ENCODE measurements around the gene SRRM5. TPM values are rescaled to one million over a fixed set of nuclear protein-coding genes. Genes with fewer than 3 reads are reported as not detected.

Gene SRRM5
- total and polyA plus RNA-seq, 8 donors = 0.45 to 0.50 TPM; not detected in 6

- Histone ChIP-seq H3K4me3 (no peak overlapping the region), H3K9me3 (no peaks in the 10 kb centered on the region), H3K4me1 (peaks cover 0 to 25% (median 10%) of the 10 kb centered on the region in 4 donors), H3K36me3 (peaks cover 8 to 31% (median 21%) of the 10 kb centered on the region in 4 donors), H3K27me3 (no peaks in the 10 kb centered on the region), H3K27ac (peak overlapping the region in 1 of 5 donors; percentile 78)
- 91 to 94% (median 92%) methylated on average over 10 of the region's 10 CpGs for WGBS, 5 donors
- TF ChIP-seq CTCF (IDR thresholded peaks at IDR 0.05) (no peak), EP300 (IDR thresholded peaks at IDR 0.05) (no peak), POLR2A (IDR thresholded peaks at IDR 0.05) (no peak), POLR2AphosphoS5 (IDR thresholded peaks at IDR 0.05) (no peak)
- intact Hi-C loops (cut with DNase I; ENCODE audit: low total_unique reads) = no loop called here
- no peak for DNase-seq
These were observed 48.0 kb upstream of the SRRM5 start for GRCh38 chr19:43563816-43564457.

- Histone ChIP-seq H3K27me3 (no peaks in the 10 kb centered on the region), H3K9me3 (no peaks in the 10 kb centered on the region), H3K4me3 (no peak overlapping the region), H3K36me3 (peaks cover 8 to 23% (median 16%) of the 10 kb centered on the region in 4 donors), H3K4me1 (peaks cover 0 to 25% (median 10%) of the 10 kb centered on the region in 4 donors), H3K27ac (no peak overlapping the region)
- intact Hi-C loops (cut with DNase I; ENCODE audit: low total_unique reads) = no loop called here
- DNase-seq = no peak
- 68 to 82% (median 73%) methylated on average over 9 of the region's 9 CpGs for WGBS, 5 donors
- TF ChIP-seq POLR2A (IDR thresholded peaks at IDR 0.05) (no peak), EP300 (IDR thresholded peaks at IDR 0.05) (no peak), POLR2AphosphoS5 (IDR thresholded peaks at IDR 0.05) (no peak), CTCF (IDR thresholded peaks at IDR 0.05) (no peak)
These were observed 47.1 kb upstream of the SRRM5 start for GRCh38 chr19:43564800-43565199.

- DNase-seq = no peak
- H3K4me1 ChIP-seq = peaks cover 4 to 34% (median 18%) of the 10 kb centered on the region in 4 donors
- H3K9me3 ChIP-seq = no peaks in the 10 kb centered on the region
- no peaks in the 10 kb centered on the region for H3K27me3 ChIP-seq
- 65 to 80% (median 73%) methylated on average over 5 of the region's 5 CpGs for WGBS, 5 donors
- no peak overlapping the region for H3K27ac ChIP-seq
- peaks cover 0 to 30% (median 8%) of the 10 kb centered on the region in 4 donors for H3K36me3 ChIP-seq
- intact Hi-C loops (cut with DNase I; ENCODE audit: low total_unique reads) = no loop called here
- H3K4me3 ChIP-seq = no peak overlapping the region
- no peak for TF ChIP-seq EP300 (IDR thresholded peaks at IDR 0.05)
- no peak for TF ChIP-seq CTCF (IDR thresholded peaks at IDR 0.05)
- no peak for TF ChIP-seq POLR2A (IDR thresholded peaks at IDR 0.05)
- TF ChIP-seq POLR2AphosphoS5 (IDR thresholded peaks at IDR 0.05) = no peak
These were observed 42.2 kb upstream of the SRRM5 start for GRCh38 chr19:43569657-43570056.

GRCh38 chr19:43570174-43570791 is 41.6 kb upstream of the SRRM5 start:
- WGBS, 5 donors = 78 to 92% (median 85%) methylated on average over 5 of the region's 5 CpGs
- intact Hi-C loops (cut with DNase I; ENCODE audit: low total_unique reads) = no loop called here
- Histone ChIP-seq H3K9me3 (no peaks in the 10 kb centered on the region), H3K4me3 (no peak overlapping the region), H3K27me3 (no peaks in the 10 kb centered on the region), H3K27ac (no peak overlapping the region), H3K4me1 (peaks cover 7 to 40% (median 22%) of the 10 kb centered on the region in 4 donors), H3K36me3 (peaks cover 0 to 30% (median 8%) of the 10 kb centered on the region in 4 donors)
- DNase-seq = no peak
- TF ChIP-seq POLR2AphosphoS5 (IDR thresholded peaks at IDR 0.05) (no peak), POLR2A (IDR thresholded peaks at IDR 0.05) (no peak), EP300 (IDR thresholded peaks at IDR 0.05) (no peak), CTCF (IDR thresholded peaks at IDR 0.05) (no peak)

Data from stomach (tissue), 9 donors.